Mesenchymal stem cell (in vitro differentiated cells and primary cell): Measurements from ENCODE around the gene INCENP.

Source experiments
- DNase-seq: peaks from one replicate; pipeline ENCODE4 v3.0.0-alpha.2; 2013
- H2AFZ ChIP-seq: one replicate; pipeline ENCODE4 v1.6.1; 2013; ENCODE audit warnings: low read depth, mild to moderate bottlenecking, control low read depth, inconsistent platforms, low read length, moderate library complexity
- H2AK5ac ChIP-seq: 2 replicates; pipeline ENCODE4 v1.6.1; 2013; ENCODE audit warnings: low read length, moderate library complexity, mild to moderate bottlenecking, inconsistent platforms; ENCODE audit not compliant: severe bottlenecking
- H2BK120ac ChIP-seq: one replicate; pipeline ENCODE4 v1.6.1; 2013; ENCODE audit warnings: low read depth, mild to moderate bottlenecking, inconsistent platforms, low read length, moderate library complexity
- H2BK12ac ChIP-seq, 2 experiments: one replicate each; pipeline ENCODE4 v1.6.1; 2013; ENCODE audit warnings: inconsistent platforms in 2 of 2, low read length in 2 of 2, mild to moderate bottlenecking in 2 of 2, moderate library complexity in 2 of 2, control low read depth in 1 of 2
- H2BK15ac ChIP-seq: one replicate; pipeline ENCODE4 v1.6.1; 2013; ENCODE audit warnings: mild to moderate bottlenecking, low read depth, inconsistent platforms; ENCODE audit not compliant: poor library complexity, severe bottlenecking
- H2BK5ac ChIP-seq: 2 replicates; pipeline ENCODE4 v1.6.1; 2013; ENCODE audit warnings: low read depth, mild to moderate bottlenecking, low read length, control low read depth, inconsistent platforms; ENCODE audit not compliant: poor library complexity, severe bottlenecking
- H3K14ac ChIP-seq, 2 experiments: one replicate each; pipeline ENCODE4 v1.6.1; 2013; ENCODE audit warnings: inconsistent platforms in 2 of 2, low read length in 2 of 2, control low read depth in 1 of 2, mild to moderate bottlenecking in 1 of 2, moderate library complexity in 1 of 2
- H3K18ac ChIP-seq, 2 experiments: one replicate each; pipeline ENCODE4 v1.6.1; 2013; ENCODE audit warnings: inconsistent platforms in 2 of 2, low read length in 2 of 2, control low read depth in 1 of 2, low read depth in 1 of 2, mild to moderate bottlenecking in 1 of 2
- H3K23ac ChIP-seq, 2 experiments: one replicate each; pipeline ENCODE4 v1.6.1; 2013; ENCODE audit warnings: inconsistent platforms in 2 of 2, low read length in 2 of 2, mild to moderate bottlenecking in 2 of 2, moderate library complexity in 2 of 2, control low read depth in 1 of 2
- H3K27ac ChIP-seq: 2 replicates; pipeline ENCODE4 v1.5.1; 2013; ENCODE audit warnings: mild to moderate bottlenecking, moderate library complexity, low read length, control low read depth, inconsistent platforms; ENCODE audit not compliant: poor library complexity, severe bottlenecking
- H3K27me3 ChIP-seq, 2 experiments: 2 replicates each; pipeline versions ENCODE4 v1.6.1 to v1.7.0; 2013; ENCODE audit warnings: low read length in 2 of 2, mild to moderate bottlenecking in 2 of 2, moderate library complexity in 2 of 2, control low read depth in 1 of 2, inconsistent platforms in 1 of 2; ENCODE audit not compliant: control insufficient read depth in 1 of 2, insufficient read depth in 1 of 2
- H3K36me3 ChIP-seq, 2 experiments: 2 replicates each; pipeline versions ENCODE4 v1.6.1 to v1.7.0; 2013; ENCODE audit warnings: low read length in 2 of 2, control low read depth in 1 of 2, inconsistent platforms in 1 of 2, low read depth in 1 of 2, mild to moderate bottlenecking in 1 of 2; ENCODE audit not compliant: insufficient read depth in 2 of 2, control insufficient read depth in 1 of 2
- H3K4ac ChIP-seq, 2 experiments: one replicate each; pipeline ENCODE4 v1.6.1; 2013; ENCODE audit warnings: inconsistent platforms in 2 of 2, low read length in 2 of 2, mild to moderate bottlenecking in 2 of 2, moderate library complexity in 2 of 2, control low read depth in 1 of 2, low read depth in 1 of 2
- H3K4me1 ChIP-seq: 2 replicates; pipeline ENCODE4 v1.6.1; 2013; ENCODE audit warnings: low read depth, low read length, control low read depth; ENCODE audit not compliant: control insufficient read depth, insufficient read depth
- H3K4me2 ChIP-seq: 2 replicates; pipeline ENCODE4 v1.6.1; 2013; ENCODE audit warnings: low read length, mild to moderate bottlenecking, inconsistent platforms; ENCODE audit not compliant: poor library complexity, severe bottlenecking
- H3K4me3 ChIP-seq, 2 experiments: 2 replicates each; pipeline versions ENCODE4 v1.5.1 to v1.7.0; 2013; ENCODE audit warnings: low read length in 2 of 2, mild to moderate bottlenecking in 2 of 2, control low read depth in 1 of 2, low read depth in 1 of 2; ENCODE audit not compliant: insufficient read depth in 1 of 2
- H3K79me1 ChIP-seq: replicated peaks from 2 replicates; pipeline ENCODE4 v1.6.1; 2013; ENCODE audit warnings: mild to moderate bottlenecking, control low read depth, low read length, inconsistent platforms; ENCODE audit not compliant: poor library complexity, severe bottlenecking
- H3K9ac ChIP-seq: 2 replicates; pipeline ENCODE4 v1.7.0; 2013; ENCODE audit warnings: mild to moderate bottlenecking, low read length, moderate library complexity
- H3K9me3 ChIP-seq: 2 replicates; pipeline ENCODE4 v1.7.0; 2013; ENCODE audit warnings: mild to moderate bottlenecking, low read length; ENCODE audit not compliant: control insufficient read depth
- H4K8ac ChIP-seq: one replicate; pipeline ENCODE4 v1.6.1; 2013; ENCODE audit warnings: inconsistent platforms, mild to moderate bottlenecking, low read length, moderate library complexity
- H4K91ac ChIP-seq: one replicate; pipeline ENCODE4 v1.6.1; 2013; ENCODE audit warnings: mild to moderate bottlenecking, low read length, inconsistent platforms
- WGBS: methylation state at CpG from one replicate; pipeline ENCODE4 v1.1.7; 2013; ENCODE audit warnings: mixed read lengths; 5-methylcytosine and 5-hydroxymethylcytosine counted together

INCENP gene

GRCh38 chr11:62103141-62103540 is 20.7 kb upstream of the INCENP start:
- no peak overlapping the region for H3K18ac ChIP-seq
- no peak overlapping the region for H3K14ac ChIP-seq

GRCh38 chr11:62103986-62104385 is 19.8 kb upstream of the INCENP start:
- WGBS, result 33% methylated on average over 1 of the region's 3 CpGs
- Histone ChIP-seq H4K91ac (no peak overlapping the region), H2BK12ac (no peak overlapping the region), H3K14ac (no peak overlapping the region), H3K36me3 (no peaks in the 10 kb centered on the region), H3K27me3 (no peaks in the 10 kb centered on the region), H3K9ac (peak overlapping the region; percentile 9), H2AK5ac (no peak overlapping the region), H2BK120ac (peak overlapping the region; percentile 11), H3K79me1 (no peaks in the 10 kb centered on the region), H2AFZ (no peak overlapping the region), H3K4me3 (no peak overlapping the region), H3K4me2 (no peak overlapping the region), H2BK5ac (no peak overlapping the region), H2BK15ac (no peak overlapping the region), H3K23ac (no peak overlapping the region), H3K9me3 (no peaks in the 10 kb centered on the region), H3K4me1 (peaks cover 5% of the 10 kb centered on the region), H3K4ac (no peak overlapping the region), H3K27ac (no peak overlapping the region), H4K8ac (no peak overlapping the region), H3K18ac (no peak overlapping the region)
- DNase-seq, result no peak

More at GRCh38 chr11:62103141-62103540, 20.7 kb upstream of the INCENP start:
- no peak overlapping the region for H2BK15ac ChIP-seq
- H4K91ac ChIP-seq, result no peak overlapping the region
- no peak overlapping the region for H2AFZ ChIP-seq
- peaks cover under 1% of the 10 kb centered on the region for H3K4me1 ChIP-seq
- no peak overlapping the region for H3K4me2 ChIP-seq
- no peak overlapping the region for H3K27ac ChIP-seq
- no peak overlapping the region for H3K4ac ChIP-seq
- H3K27me3 ChIP-seq, result no peaks in the 10 kb centered on the region
- DNase-seq, result no peak
- H3K79me1 ChIP-seq, result no peaks in the 10 kb centered on the region
- no peak overlapping the region for H4K8ac ChIP-seq
- H3K9me3 ChIP-seq, result no peaks in the 10 kb centered on the region
- H2BK120ac ChIP-seq, result no peak overlapping the region
- no peak overlapping the region for H2BK5ac ChIP-seq
- H2BK12ac ChIP-seq, result no peak overlapping the region
- no peak overlapping the region for H2AK5ac ChIP-seq
- no peak overlapping the region for H3K23ac ChIP-seq
- no peak overlapping the region for H3K4me3 ChIP-seq
- H3K9ac ChIP-seq, result no peak overlapping the region
- H3K36me3 ChIP-seq, result no peaks in the 10 kb centered on the region

- Histone ChIP-seq H2BK5ac (no peak overlapping the region), H2AFZ (no peak overlapping the region), H3K27ac (no peak overlapping the region), H4K91ac (no peak overlapping the region), H3K4me1 (peaks cover 5% of the 10 kb centered on the region), H3K18ac (no peak overlapping the region), H3K79me1 (no peaks in the 10 kb centered on the region), H3K36me3 (no peaks in the 10 kb centered on the region), H2BK120ac (no peak overlapping the region), H3K9me3 (no peaks in the 10 kb centered on the region), H3K14ac (no peak overlapping the region), H2BK15ac (no peak overlapping the region), H3K4ac (no peak overlapping the region), H3K9ac (peak overlapping the region; percentile 85), H3K4me3 (peak overlapping the region in 1 of 2 experiments; percentile 70), H2AK5ac (no peak overlapping the region), H3K4me2 (no peak overlapping the region), H4K8ac (no peak overlapping the region), H3K27me3 (no peaks in the 10 kb centered on the region), H3K23ac (no peak overlapping the region), H2BK12ac (no peak overlapping the region)
- peak; percentile 96 for DNase-seq
- WGBS, result 74% methylated on average over 9 of the region's 11 CpGs
Observed at GRCh38 chr11:62104816-62105653, 18.8 kb upstream of the INCENP start.

- Histone ChIP-seq H3K4ac (no peak overlapping the region), H3K9me3 (no peaks in the 10 kb centered on the region), H3K4me2 (no peak overlapping the region), H2BK12ac (no peak overlapping the region), H2AK5ac (no peak overlapping the region), H3K18ac (peak overlapping the region in 1 of 2 experiments; percentile 44), H3K4me3 (peak overlapping the region in 1 of 2 experiments; percentile 70), H3K79me1 (no peaks in the 10 kb centered on the region), H3K14ac (no peak overlapping the region), H4K91ac (no peak overlapping the region), H2BK15ac (no peak overlapping the region), H3K27ac (no peak overlapping the region), H3K9ac (peak overlapping the region; percentile 85), H2BK5ac (no peak overlapping the region), H3K36me3 (no peaks in the 10 kb centered on the region), H2AFZ (no peak overlapping the region), H3K27me3 (no peaks in the 10 kb centered on the region), H3K4me1 (peaks cover 5% of the 10 kb centered on the region), H2BK120ac (no peak overlapping the region), H4K8ac (no peak overlapping the region), H3K23ac (no peak overlapping the region)
- 50% methylated on average over 4 of the region's 5 CpGs for whole genome bisulfite sequencing
- DNase-seq, result peak; percentile 84
Observed at GRCh38 chr11:62105667-62106191, 18.1 kb upstream of the INCENP start.
